ENCODE data around the gene ANTXRL.
"Not testable (repeated sequence)": the region's sequence is repeated elsewhere in the genome, so short reads cannot be mapped to it uniquely, and the experiment has no call there.

ANTXRL gene

DNA sequence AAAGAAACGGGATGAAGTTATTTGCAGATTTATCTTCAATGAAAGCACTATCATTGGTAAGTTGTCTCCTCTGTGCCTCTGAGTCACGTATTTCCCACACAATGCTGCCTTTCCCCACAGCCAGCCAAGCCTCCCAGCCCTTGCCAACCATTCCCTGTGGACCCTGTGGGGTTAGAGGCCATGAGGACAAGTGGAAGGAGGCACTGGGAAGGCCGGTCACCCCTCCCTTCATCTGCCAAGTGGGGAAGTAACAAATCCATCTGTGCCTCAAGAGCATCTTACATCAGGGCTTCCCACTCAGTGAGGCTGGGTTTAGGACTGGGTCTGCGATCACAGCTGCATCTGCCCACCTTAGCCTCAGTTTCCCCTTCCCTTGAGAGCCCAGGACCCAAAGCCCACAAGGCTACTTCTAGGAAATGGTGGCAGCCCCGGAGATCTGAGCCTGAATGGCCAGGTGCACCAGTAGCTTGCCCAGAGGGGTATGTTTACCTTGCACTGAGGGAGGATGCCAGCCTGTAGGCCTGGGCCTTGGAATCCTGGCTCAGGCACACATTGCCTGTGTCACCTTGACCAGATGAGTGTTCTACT, 16.1 kb downstream of the ANTXRL start:
- not testable (repeated sequence) for H3K56ac ChIP-seq (ENCODE audit: low read length); H2AK5ac ChIP-seq (ENCODE audit: low read length); H3K27ac ChIP-seq (ENCODE audit: low read depth, low read length); H3K4me3 ChIP-seq (ENCODE audit: low read length); H2BK15ac ChIP-seq (replicated peaks; ENCODE audit: low read depth); H3K4ac ChIP-seq (ENCODE audit: low read depth, low read length); H3K27me3 ChIP-seq (ENCODE audit: insufficient read depth, low read length, poor library complexity); H3K18ac ChIP-seq (ENCODE audit: low read length); H3K23ac ChIP-seq (ENCODE audit: low read length); H4K5ac ChIP-seq (ENCODE audit: low read length); H3K79me2 ChIP-seq (ENCODE audit: control insufficient read depth, insufficient read depth, low read length); H3K79me1 ChIP-seq (ENCODE audit: low read length); H4K8ac ChIP-seq (ENCODE audit: low read depth, low read length); H3K4me1 ChIP-seq (ENCODE audit: control insufficient read depth, low read depth, low read length); H2BK5ac ChIP-seq (ENCODE audit: low read length); DNase-seq; H3K36me3 ChIP-seq (ENCODE audit: control insufficient read depth, insufficient read depth, low read length); H2BK120ac ChIP-seq (ENCODE audit: low read depth, low read length); H3K4me2 ChIP-seq (ENCODE audit: low read length); H3K9ac ChIP-seq (ENCODE audit: low read length)
- no CpG with 5 or more reads among the region's 5 CpGs for WGBS (ENCODE audit: extremely low coverage, insufficient coverage, low lambda C conversion rate)

DNA sequence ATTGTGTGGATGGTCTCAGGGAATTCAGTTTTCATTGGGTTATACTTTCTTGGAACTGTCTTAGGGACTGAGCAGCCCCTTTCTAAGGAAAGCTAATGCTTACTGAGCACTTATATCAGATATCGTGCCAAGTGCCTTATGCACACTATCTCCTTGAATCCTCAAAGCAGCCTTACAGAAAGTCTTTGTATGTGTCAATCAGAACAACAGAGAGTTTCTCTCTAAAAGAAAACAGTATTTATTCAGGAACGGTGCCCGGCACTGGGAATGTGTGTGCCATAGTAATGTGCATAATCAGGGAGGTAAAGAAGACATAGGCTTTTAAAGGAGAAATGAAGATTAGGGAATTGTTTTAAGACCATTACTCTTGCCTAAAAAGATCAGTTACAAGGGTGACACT, 17.3 kb downstream of the ANTXRL start:
- Histone ChIP-seq H3K36me3 (ENCODE audit: control insufficient read depth, insufficient read depth, low read length) (no peaks in the 10 kb centered on the region), H2BK120ac (ENCODE audit: low read depth, low read length) (no peak overlapping the region), H3K27ac (ENCODE audit: low read depth, low read length) (no peak overlapping the region), H3K9ac (ENCODE audit: low read length) (no peak overlapping the region), H3K27me3 (ENCODE audit: insufficient read depth, low read length, poor library complexity) (no peaks in the 10 kb centered on the region), H3K56ac (ENCODE audit: low read length) (no peak overlapping the region), H2AK5ac (ENCODE audit: low read length) (no peak overlapping the region), H2BK15ac (replicated peaks; ENCODE audit: low read depth) (no peak overlapping the region), H3K23ac (ENCODE audit: low read length) (no peak overlapping the region), H3K4ac (ENCODE audit: low read depth, low read length) (no peak overlapping the region), H4K5ac (ENCODE audit: low read length) (no peak overlapping the region), H3K79me1 (ENCODE audit: low read length) (no peaks in the 10 kb centered on the region), H3K4me1 (ENCODE audit: control insufficient read depth, low read depth, low read length) (no peaks in the 10 kb centered on the region), H4K8ac (ENCODE audit: low read depth, low read length) (no peak overlapping the region), H3K4me2 (ENCODE audit: low read length) (no peak overlapping the region), H2BK5ac (ENCODE audit: low read length) (no peak overlapping the region), H3K79me2 (ENCODE audit: control insufficient read depth, insufficient read depth, low read length) (no peaks in the 10 kb centered on the region), H3K4me3 (ENCODE audit: low read length) (no peak overlapping the region), H3K18ac (ENCODE audit: low read length) (no peak overlapping the region)
- no peak for DNase-seq
- WGBS (ENCODE audit: extremely low coverage, insufficient coverage, low lambda C conversion rate) = no CpG with 5 or more reads among the region's 3 CpGs

DNA sequence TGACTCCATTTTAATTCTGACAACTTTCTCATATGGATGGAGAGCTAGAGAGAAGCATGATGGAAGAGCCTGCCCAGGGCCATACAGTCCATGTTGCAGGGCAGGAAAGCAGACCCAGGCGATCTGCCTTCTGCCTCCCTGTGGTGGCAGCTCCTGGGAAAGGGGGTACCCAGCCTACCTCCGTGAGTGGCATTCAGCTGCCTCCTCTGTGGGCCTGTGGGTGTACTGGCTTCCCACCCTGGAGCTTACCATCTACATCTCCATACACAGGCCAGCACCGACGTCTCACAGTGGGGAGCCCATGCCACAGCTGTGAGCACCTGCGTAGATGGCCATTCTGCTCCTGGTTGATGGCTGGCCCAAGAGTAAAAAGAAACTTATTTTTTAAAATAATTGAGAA, 17.9 kb downstream of the ANTXRL start:
- not testable (repeated sequence) for H2BK120ac ChIP-seq (ENCODE audit: low read depth, low read length); H3K27me3 ChIP-seq (ENCODE audit: insufficient read depth, low read length, poor library complexity); H3K4me1 ChIP-seq (ENCODE audit: control insufficient read depth, low read depth, low read length); H2BK5ac ChIP-seq (ENCODE audit: low read length); H3K27ac ChIP-seq (ENCODE audit: low read depth, low read length); H2AK5ac ChIP-seq (ENCODE audit: low read length); H3K56ac ChIP-seq (ENCODE audit: low read length); H3K23ac ChIP-seq (ENCODE audit: low read length); H4K5ac ChIP-seq (ENCODE audit: low read length); H3K79me2 ChIP-seq (ENCODE audit: control insufficient read depth, insufficient read depth, low read length); H3K18ac ChIP-seq (ENCODE audit: low read length); H4K8ac ChIP-seq (ENCODE audit: low read depth, low read length); H3K4me2 ChIP-seq (ENCODE audit: low read length); H3K79me1 ChIP-seq (ENCODE audit: low read length); H3K9ac ChIP-seq (ENCODE audit: low read length); DNase-seq; H3K36me3 ChIP-seq (ENCODE audit: control insufficient read depth, insufficient read depth, low read length); H3K4me3 ChIP-seq (ENCODE audit: low read length); H3K4ac ChIP-seq (ENCODE audit: low read depth, low read length); H2BK15ac ChIP-seq (replicated peaks; ENCODE audit: low read depth)
- no CpG with 5 or more reads among the region's 5 CpGs for WGBS (ENCODE audit: extremely low coverage, insufficient coverage, low lambda C conversion rate)

DNA sequence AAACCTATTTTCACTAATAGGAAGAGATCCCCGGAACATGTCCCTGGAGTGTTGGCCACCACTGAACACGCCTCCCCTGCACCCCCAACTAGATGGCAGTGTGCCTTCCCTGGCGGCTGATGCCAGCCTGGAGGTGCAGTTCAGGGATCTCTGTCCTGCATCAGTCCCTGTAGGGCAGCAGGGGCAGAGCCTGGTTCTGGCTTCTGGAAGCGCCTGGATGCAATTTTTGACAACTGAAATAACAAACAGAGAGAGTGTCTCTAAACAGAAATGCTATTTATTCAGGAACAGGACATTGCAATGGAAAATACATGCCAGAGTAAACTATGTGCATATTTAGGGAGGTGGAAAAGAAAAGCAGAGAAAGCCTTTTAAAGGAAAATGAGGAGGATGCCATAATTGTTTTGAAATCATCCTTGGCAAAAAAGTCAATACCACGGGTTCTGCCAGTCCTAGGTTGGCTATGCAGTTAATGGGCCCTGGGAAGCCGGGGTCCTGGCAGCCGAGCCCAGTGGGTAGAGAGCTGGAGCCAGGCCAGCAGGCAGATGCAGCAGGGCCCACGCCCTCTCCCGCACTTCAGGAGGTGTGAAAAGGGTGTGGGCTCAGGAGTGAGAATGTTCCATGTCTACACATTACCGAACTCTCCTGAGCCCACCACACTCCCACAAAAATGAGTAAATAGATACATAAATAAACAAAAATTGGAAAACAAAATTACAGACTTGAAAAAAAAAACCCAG, 18.5 kb downstream of the ANTXRL start:
- Histone ChIP-seq H3K27me3 (ENCODE audit: insufficient read depth, low read length, poor library complexity) (no peaks in the 10 kb centered on the region), H3K56ac (ENCODE audit: low read length) (no peak overlapping the region), H2BK120ac (ENCODE audit: low read depth, low read length) (no peak overlapping the region), H2BK5ac (ENCODE audit: low read length) (no peak overlapping the region), H3K36me3 (ENCODE audit: control insufficient read depth, insufficient read depth, low read length) (no peaks in the 10 kb centered on the region), H4K5ac (ENCODE audit: low read length) (no peak overlapping the region), H3K79me2 (ENCODE audit: control insufficient read depth, insufficient read depth, low read length) (no peaks in the 10 kb centered on the region), H2BK15ac (replicated peaks; ENCODE audit: low read depth) (no peak overlapping the region), H3K4me3 (ENCODE audit: low read length) (no peak overlapping the region), H3K4me2 (ENCODE audit: low read length) (no peak overlapping the region), H3K23ac (ENCODE audit: low read length) (no peak overlapping the region), H3K79me1 (ENCODE audit: low read length) (no peaks in the 10 kb centered on the region), H3K9ac (ENCODE audit: low read length) (no peak overlapping the region), H3K27ac (ENCODE audit: low read depth, low read length) (no peak overlapping the region), H3K4ac (ENCODE audit: low read depth, low read length) (no peak overlapping the region), H3K18ac (ENCODE audit: low read length) (no peak overlapping the region), H3K4me1 (ENCODE audit: control insufficient read depth, low read depth, low read length) (no peaks in the 10 kb centered on the region), H4K8ac (ENCODE audit: low read depth, low read length) (no peak overlapping the region), H2AK5ac (ENCODE audit: low read length) (no peak overlapping the region)
- DNase-seq = no peak
- no CpG with 5 or more reads among the region's 10 CpGs for WGBS (ENCODE audit: extremely low coverage, insufficient coverage, low lambda C conversion rate)

DNA sequence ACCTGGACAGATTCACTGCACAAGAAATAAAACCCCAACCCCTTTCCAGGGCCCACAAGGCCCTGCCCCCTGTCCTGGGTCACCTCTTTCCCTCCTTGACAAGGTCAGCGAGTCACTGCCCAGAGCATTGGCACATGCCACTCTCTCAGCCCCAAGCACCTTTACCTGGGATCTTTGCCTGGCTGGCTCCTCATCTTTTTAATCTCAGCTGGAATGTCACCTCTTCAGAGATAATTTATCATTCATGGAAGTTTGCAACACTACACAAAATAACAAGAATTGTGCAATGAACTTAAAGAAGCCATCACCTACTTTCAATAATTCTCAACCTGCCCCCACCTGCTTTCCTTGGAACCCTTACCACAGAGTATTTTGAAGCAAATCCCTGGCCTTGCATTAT, 19.2 kb downstream of the ANTXRL start:
- Histone ChIP-seq H3K4ac (ENCODE audit: low read depth, low read length) (no peak overlapping the region), H3K23ac (ENCODE audit: low read length) (no peak overlapping the region), H3K9ac (ENCODE audit: low read length) (no peak overlapping the region), H4K5ac (ENCODE audit: low read length) (no peak overlapping the region), H2BK15ac (replicated peaks; ENCODE audit: low read depth) (no peak overlapping the region), H3K79me1 (ENCODE audit: low read length) (no peaks in the 10 kb centered on the region), H3K27me3 (ENCODE audit: insufficient read depth, low read length, poor library complexity) (no peaks in the 10 kb centered on the region), H2AK5ac (ENCODE audit: low read length) (no peak overlapping the region), H3K36me3 (ENCODE audit: control insufficient read depth, insufficient read depth, low read length) (no peaks in the 10 kb centered on the region), H3K56ac (ENCODE audit: low read length) (no peak overlapping the region), H4K8ac (ENCODE audit: low read depth, low read length) (no peak overlapping the region), H2BK5ac (ENCODE audit: low read length) (no peak overlapping the region), H2BK120ac (ENCODE audit: low read depth, low read length) (no peak overlapping the region), H3K4me3 (ENCODE audit: low read length) (no peak overlapping the region), H3K4me2 (ENCODE audit: low read length) (no peak overlapping the region), H3K79me2 (ENCODE audit: control insufficient read depth, insufficient read depth, low read length) (no peaks in the 10 kb centered on the region), H3K18ac (ENCODE audit: low read length) (no peak overlapping the region), H3K27ac (ENCODE audit: low read depth, low read length) (no peak overlapping the region), H3K4me1 (ENCODE audit: control insufficient read depth, low read depth, low read length) (no peaks in the 10 kb centered on the region)
- no CpG with 5 or more reads among the region's 1 CpG for WGBS (ENCODE audit: extremely low coverage, insufficient coverage, low lambda C conversion rate)
- DNase-seq = no peak
